HEK293 (cell line): ENCODE measurements around the gene SNX33.

Source experiments
- HOXC10 ChIP-seq: sonication (generic); formaldehyde crosslinking; IDR thresholded peaks from 2 replicates; pipeline ENCODE4 v1.8.1; 2023; ENCODE audit warnings: mild to moderate bottlenecking, missing genetic modification reagents
- IKZF3 ChIP-seq: fragments of 450-650 bp; IDR thresholded peaks from 2 replicates; pipeline ENCODE4 v1.5.0; 2018; ENCODE audit warnings: missing biosample characterization, mild to moderate bottlenecking, missing genetic modification characterization, moderate library complexity
- KLF7 ChIP-seq: fragments of 450-650 bp; formaldehyde crosslinking; IDR thresholded peaks from 2 replicates; pipeline ENCODE4 v1.5.1; 2016; ENCODE audit warnings: missing biosample characterization, missing genetic modification characterization, borderline replicate concordance
- KLF8 ChIP-seq: fragments of 450-650 bp; formaldehyde crosslinking; IDR thresholded peaks from 2 replicates; pipeline ENCODE4 v1.5.1; 2016; ENCODE audit warnings: missing biosample characterization, missing genetic modification characterization
- OVOL3 ChIP-seq: fragments of 450-650 bp; formaldehyde crosslinking; IDR thresholded peaks from 2 replicates; pipeline ENCODE4 v1.5.1; 2016; ENCODE audit warnings: missing biosample characterization, missing genetic modification characterization
- SCRT1 ChIP-seq: fragments of 450-650 bp; formaldehyde crosslinking; IDR thresholded peaks from 2 replicates; pipeline ENCODE4 v1.5.1; 2016; ENCODE audit warnings: missing biosample characterization, missing genetic modification characterization, borderline replicate concordance
- ZBTB1 ChIP-seq: fragments of 450-650 bp; formaldehyde crosslinking; IDR thresholded peaks from 2 replicates; pipeline ENCODE4 v1.5.1; 2016; ENCODE audit warnings: missing biosample characterization, missing genetic modification characterization
- ZFHX2 ChIP-seq: fragments of 450-650 bp; formaldehyde crosslinking; conservative IDR thresholded peaks from 2 replicates; pipeline ENCODE4 v1.5.1; 2016; ENCODE audit warnings: missing biosample characterization, missing genetic modification characterization
- ZNF121 ChIP-seq: fragments of 450-650 bp; formaldehyde crosslinking; IDR thresholded peaks from 2 replicates; pipeline ENCODE4 v1.5.1; 2016; ENCODE audit warnings: missing biosample characterization, missing genetic modification characterization
- ZNF132 ChIP-seq: fragments of 450-650 bp; formaldehyde crosslinking; IDR thresholded peaks from 2 replicates; pipeline ENCODE4 v1.5.1; 2017; ENCODE audit warnings: missing biosample characterization, missing genetic modification characterization, borderline replicate concordance
- ZNF175 ChIP-seq: fragments of 450-650 bp; formaldehyde crosslinking; IDR thresholded peaks from 2 replicates; pipeline ENCODE4 v1.5.1; 2016; ENCODE audit warnings: missing biosample characterization, missing genetic modification characterization
- ZNF214 ChIP-seq: fragments of 450-650 bp; formaldehyde crosslinking; IDR thresholded peaks from 2 replicates; pipeline ENCODE4 v1.5.1; 2017; ENCODE audit warnings: missing biosample characterization, mild to moderate bottlenecking, missing genetic modification characterization, borderline replicate concordance
- ZNF335 ChIP-seq: fragments of 450-650 bp; formaldehyde crosslinking; conservative IDR thresholded peaks from 2 replicates; pipeline ENCODE4 v1.5.1; 2016; ENCODE audit warnings: missing biosample characterization, missing genetic modification characterization
- ZNF350 ChIP-seq: fragments of 450-650 bp; formaldehyde crosslinking; IDR thresholded peaks from 2 replicates; pipeline ENCODE4 v1.5.0; 2017; ENCODE audit warnings: missing biosample characterization, mild to moderate bottlenecking, missing genetic modification characterization
- ZNF514 ChIP-seq: fragments of 450-650 bp; formaldehyde crosslinking; IDR thresholded peaks from 2 replicates; pipeline ENCODE4 v1.5.1; 2016; ENCODE audit warnings: missing biosample characterization, missing genetic modification characterization
- ZNF529 ChIP-seq: fragments of 450-650 bp; formaldehyde crosslinking; IDR thresholded peaks from 2 replicates; pipeline ENCODE4 v1.5.1; 2017; ENCODE audit warnings: missing genetic modification characterization, missing biosample characterization; ENCODE audit not compliant: insufficient replicate concordance
- ZNF530 ChIP-seq: fragments of 450-650 bp; formaldehyde crosslinking; IDR thresholded peaks from 2 replicates; pipeline ENCODE4 v1.5.1; 2016; ENCODE audit warnings: low read depth, missing biosample characterization, missing genetic modification characterization
- ZNF548 ChIP-seq: fragments of 450-650 bp; formaldehyde crosslinking; IDR thresholded peaks from 2 replicates; pipeline ENCODE4 v1.5.1; 2016; ENCODE audit warnings: missing biosample characterization, missing genetic modification characterization
- ZNF585B ChIP-seq: fragments of 450-650 bp; formaldehyde crosslinking; IDR thresholded peaks from 2 replicates; pipeline ENCODE4 v1.5.1; 2016; ENCODE audit warnings: missing biosample characterization, missing genetic modification characterization
- ZNF600 ChIP-seq: fragments of 450-650 bp; formaldehyde crosslinking; IDR thresholded peaks from 2 replicates; pipeline ENCODE4 v1.5.1; 2016; ENCODE audit warnings: missing biosample characterization, missing genetic modification characterization
- ZNF776 ChIP-seq: fragments of 450-650 bp; formaldehyde crosslinking; IDR thresholded peaks from 2 replicates; pipeline ENCODE4 v1.5.0; 2017; ENCODE audit warnings: missing biosample characterization, missing genetic modification characterization, borderline replicate concordance
- ZNF785 ChIP-seq: fragments of 450-650 bp; formaldehyde crosslinking; IDR thresholded peaks from 2 replicates; pipeline ENCODE4 v1.5.1; 2016; ENCODE audit warnings: missing biosample characterization, missing genetic modification characterization
- ZNF791 ChIP-seq: fragments of 450-650 bp; formaldehyde crosslinking; IDR thresholded peaks from 2 replicates; pipeline ENCODE4 v1.5.1; 2016; ENCODE audit warnings: missing biosample characterization, missing genetic modification characterization
- ZNF837 ChIP-seq: fragments of 450-650 bp; formaldehyde crosslinking; IDR thresholded peaks from 2 replicates; pipeline ENCODE4 v1.5.1; 2016; ENCODE audit warnings: missing biosample characterization, missing genetic modification characterization
- ZSCAN23 ChIP-seq: fragments of 450-650 bp; formaldehyde crosslinking; IDR thresholded peaks from 2 replicates; pipeline ENCODE4 v1.5.1; 2016; ENCODE audit warnings: missing biosample characterization, missing genetic modification characterization
- ZXDB ChIP-seq: fragments of 450-650 bp; formaldehyde crosslinking; IDR thresholded peaks from 2 replicates; pipeline ENCODE4 v1.5.1; 2016; ENCODE audit warnings: missing biosample characterization, missing genetic modification characterization
- TF ChIP-seq, protein P1 (sequence below): fragments of 450-650 bp; formaldehyde crosslinking; IDR thresholded peaks from 2 replicates; pipeline ENCODE4 v1.5.1; 2016; ENCODE audit warnings: missing biosample characterization, missing genetic modification characterization
- TF ChIP-seq, protein P2 (sequence below): IDR thresholded peaks from 2 replicates; pipeline ENCODE4 v1.6.1; 2011; ENCODE audit warnings: mild to moderate bottlenecking, low read depth, low read length, borderline replicate concordance
- TF ChIP-seq, protein P3 (sequence below): fragments of 450-650 bp; formaldehyde crosslinking; IDR thresholded peaks from 2 replicates; pipeline ENCODE4 v1.5.1; 2016; ENCODE audit warnings: missing biosample characterization, missing genetic modification characterization
- TF ChIP-seq, protein P4 (sequence below): fragments of 450-650 bp; formaldehyde crosslinking; IDR thresholded peaks from 2 replicates; pipeline ENCODE4 v1.5.1; 2016; ENCODE audit warnings: missing biosample characterization, missing genetic modification characterization

SNX33 gene

DNA sequence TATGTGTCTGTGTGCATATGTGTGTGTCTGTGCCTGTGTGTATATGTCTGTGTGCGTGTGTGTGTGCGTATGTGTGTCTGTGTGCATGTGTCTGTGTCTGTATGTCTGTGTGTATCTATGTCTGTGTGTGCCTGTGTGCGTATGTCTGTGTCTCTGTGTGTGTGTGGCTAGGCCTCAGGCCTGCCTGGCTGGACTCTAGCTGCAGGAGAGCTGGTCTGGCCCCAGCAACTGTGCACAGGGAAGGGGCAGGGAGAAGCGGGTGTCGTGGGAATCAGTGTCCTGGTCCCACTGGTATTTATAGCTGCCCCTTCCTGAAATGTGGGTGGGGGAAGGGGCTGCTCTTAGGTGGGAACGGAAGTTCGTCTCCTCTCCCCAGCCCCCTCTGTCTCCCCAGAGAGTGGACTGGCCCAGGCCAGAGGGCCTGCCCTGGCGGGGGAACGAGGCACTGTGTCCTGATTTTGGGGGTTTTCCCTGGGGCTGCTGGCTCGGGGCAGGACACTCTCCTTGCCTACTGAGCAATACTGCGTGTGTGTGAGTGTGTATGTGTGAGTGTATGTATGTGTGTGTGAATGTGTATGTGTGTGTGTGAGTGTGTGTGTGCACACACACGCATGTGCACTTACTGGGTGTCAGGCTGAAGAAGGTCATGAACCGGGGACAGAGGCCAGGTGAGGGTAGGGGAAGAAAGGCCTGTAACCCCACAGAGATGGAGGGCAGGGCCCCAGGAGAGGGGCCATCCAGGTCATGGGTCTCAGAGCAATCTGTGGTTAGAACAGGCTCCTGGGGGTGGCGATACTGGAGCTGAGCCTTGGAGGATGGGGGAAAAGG, 58.4 kb downstream of the SNX33 start (continued):
- no peak for TF ChIP-seq ZNF776 (tag by site-specific recombination)
- TF ChIP-seq ZNF529 (tag by site-specific recombination): no peak
- TF ChIP-seq ZNF175 (tag by site-specific recombination): no peak
- TF ChIP-seq ZNF600: 0 out of 2 replicates have a peak, but pooled peaks have one; percentile 42
- TF ChIP-seq ZNF214: no peak
- TF ChIP-seq ZNF350 (tag by site-specific recombination): no peak
- TF ChIP-seq ZNF837 (tag by site-specific recombination): no peak
- TF ChIP-seq, protein P1, sequence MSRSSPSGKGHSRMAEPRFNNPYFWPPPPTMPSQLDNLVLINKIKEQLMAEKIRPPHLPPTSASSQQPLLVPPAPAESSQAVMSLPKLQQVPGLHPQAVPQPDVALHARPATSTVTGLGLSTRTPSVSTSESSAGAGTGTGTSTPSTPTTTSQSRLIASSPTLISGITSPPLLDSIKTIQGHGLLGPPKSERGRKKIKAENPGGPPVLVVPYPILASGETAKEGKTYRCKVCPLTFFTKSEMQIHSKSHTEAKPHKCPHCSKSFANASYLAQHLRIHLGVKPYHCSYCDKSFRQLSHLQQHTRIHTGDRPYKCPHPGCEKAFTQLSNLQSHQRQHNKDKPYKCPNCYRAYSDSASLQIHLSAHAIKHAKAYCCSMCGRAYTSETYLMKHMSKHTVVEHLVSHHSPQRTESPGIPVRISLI (tag by site-specific recombination): no peak
- no peak for TF ChIP-seq ZBTB1 (tag by site-specific recombination)
- TF ChIP-seq ZNF548 (tag by site-specific recombination): no peak
- no peak for TF ChIP-seq ZXDB (tag by site-specific recombination)
- no peak for TF ChIP-seq ZNF514 (tag by site-specific recombination)
- TF ChIP-seq ZNF335 (tag by site-specific recombination): no peak
- no peak for TF ChIP-seq ZSCAN23 (tag by site-specific recombination)
- TF ChIP-seq, protein P2, sequence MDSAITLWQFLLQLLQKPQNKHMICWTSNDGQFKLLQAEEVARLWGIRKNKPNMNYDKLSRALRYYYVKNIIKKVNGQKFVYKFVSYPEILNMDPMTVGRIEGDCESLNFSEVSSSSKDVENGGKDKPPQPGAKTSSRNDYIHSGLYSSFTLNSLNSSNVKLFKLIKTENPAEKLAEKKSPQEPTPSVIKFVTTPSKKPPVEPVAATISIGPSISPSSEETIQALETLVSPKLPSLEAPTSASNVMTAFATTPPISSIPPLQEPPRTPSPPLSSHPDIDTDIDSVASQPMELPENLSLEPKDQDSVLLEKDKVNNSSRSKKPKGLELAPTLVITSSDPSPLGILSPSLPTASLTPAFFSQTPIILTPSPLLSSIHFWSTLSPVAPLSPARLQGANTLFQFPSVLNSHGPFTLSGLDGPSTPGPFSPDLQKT: no peak
- TF ChIP-seq, protein P3, sequence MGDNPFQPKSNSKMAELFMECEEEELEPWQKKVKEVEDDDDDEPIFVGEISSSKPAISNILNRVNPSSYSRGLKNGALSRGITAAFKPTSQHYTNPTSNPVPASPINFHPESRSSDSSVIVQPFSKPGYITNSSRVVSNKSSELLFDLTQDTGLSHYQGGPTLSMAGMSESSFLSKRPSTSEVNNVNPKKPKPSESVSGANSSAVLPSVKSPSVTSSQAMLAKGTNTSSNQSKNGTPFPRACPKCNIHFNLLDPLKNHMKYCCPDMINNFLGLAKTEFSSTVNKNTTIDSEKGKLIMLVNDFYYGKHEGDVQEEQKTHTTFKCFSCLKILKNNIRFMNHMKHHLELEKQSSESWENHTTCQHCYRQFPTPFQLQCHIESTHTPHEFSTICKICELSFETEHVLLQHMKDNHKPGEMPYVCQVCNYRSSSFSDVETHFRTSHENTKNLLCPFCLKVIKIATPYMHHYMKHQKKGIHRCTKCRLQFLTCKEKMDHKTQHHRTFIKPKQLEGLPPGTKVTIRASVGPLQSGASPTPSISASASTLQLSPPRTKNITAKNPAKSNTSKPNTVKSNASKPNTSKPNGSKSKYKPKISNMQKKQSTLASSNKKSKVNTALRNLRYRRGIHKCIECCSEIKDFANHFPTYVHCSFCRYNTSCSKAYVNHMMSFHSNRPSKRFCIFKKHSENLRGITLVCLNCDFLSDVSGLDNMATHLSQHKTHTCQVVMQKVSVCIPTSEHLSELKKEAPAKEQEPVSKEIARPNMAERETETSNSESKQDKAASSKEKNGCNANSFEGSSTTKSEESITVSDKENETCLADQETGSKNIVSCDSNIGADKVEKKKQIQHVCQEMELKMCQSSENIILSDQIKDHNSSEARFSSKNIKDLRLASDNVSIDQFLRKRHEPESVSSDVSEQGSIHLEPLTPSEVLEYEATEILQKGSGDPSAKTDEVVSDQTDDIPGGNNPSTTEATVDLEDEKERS: no peak
- no peak for TF ChIP-seq HOXC10 (CRISPR knock-in tag)
- TF ChIP-seq SCRT1 (tag by site-specific recombination): no peak
- TF ChIP-seq ZNF121 (tag by site-specific recombination): no peak
- TF ChIP-seq ZNF530 (tag by site-specific recombination): no peak
- TF ChIP-seq IKZF3 (tag by site-specific recombination): no peak
- TF ChIP-seq ZFHX2: peak; percentile 4; the same call in 1 of the 2 replicates
- TF ChIP-seq KLF8 (tag by site-specific recombination): no peak
- no peak for TF ChIP-seq ZNF791 (tag by site-specific recombination)
- no peak for TF ChIP-seq KLF7 (tag by site-specific recombination)
- TF ChIP-seq, protein P4, sequence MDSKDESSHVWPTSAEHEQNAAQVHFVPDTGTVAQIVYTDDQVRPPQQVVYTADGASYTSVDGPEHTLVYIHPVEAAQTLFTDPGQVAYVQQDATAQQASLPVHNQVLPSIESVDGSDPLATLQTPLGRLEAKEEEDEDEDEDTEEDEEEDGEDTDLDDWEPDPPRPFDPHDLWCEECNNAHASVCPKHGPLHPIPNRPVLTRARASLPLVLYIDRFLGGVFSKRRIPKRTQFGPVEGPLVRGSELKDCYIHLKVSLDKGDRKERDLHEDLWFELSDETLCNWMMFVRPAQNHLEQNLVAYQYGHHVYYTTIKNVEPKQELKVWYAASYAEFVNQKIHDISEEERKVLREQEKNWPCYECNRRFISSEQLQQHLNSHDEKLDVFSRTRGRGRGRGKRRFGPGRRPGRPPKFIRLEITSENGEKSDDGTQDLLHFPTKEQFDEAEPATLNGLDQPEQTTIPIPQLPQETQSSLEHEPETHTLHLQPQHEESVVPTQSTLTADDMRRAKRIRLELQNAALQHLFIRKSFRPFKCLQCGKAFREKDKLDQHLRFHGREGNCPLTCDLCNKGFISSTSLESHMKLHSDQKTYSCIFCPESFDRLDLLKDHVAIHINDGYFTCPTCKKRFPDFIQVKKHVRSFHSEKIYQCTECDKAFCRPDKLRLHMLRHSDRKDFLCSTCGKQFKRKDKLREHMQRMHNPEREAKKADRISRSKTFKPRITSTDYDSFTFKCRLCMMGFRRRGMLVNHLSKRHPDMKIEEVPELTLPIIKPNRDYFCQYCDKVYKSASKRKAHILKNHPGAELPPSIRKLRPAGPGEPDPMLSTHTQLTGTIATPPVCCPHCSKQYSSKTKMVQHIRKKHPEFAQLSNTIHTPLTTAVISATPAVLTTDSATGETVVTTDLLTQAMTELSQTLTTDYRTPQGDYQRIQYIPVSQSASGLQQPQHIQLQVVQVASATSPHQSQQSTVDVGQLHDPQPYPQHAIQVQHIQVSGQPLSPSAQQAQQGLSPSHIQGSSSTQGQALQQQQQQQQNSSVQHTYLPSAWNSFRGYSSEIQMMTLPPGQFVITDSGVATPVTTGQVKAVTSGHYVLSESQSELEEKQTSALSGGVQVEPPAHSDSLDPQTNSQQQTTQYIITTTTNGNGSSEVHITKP (tag by site-specific recombination): peak; percentile 80
- TF ChIP-seq ZNF585B (tag by site-specific recombination): no peak
- 0 out of 2 replicates have a peak, but pooled peaks have one; percentile 36 for TF ChIP-seq ZNF785 (tag by site-specific recombination)
- no peak for TF ChIP-seq ZNF132 (tag by site-specific recombination)
- TF ChIP-seq OVOL3 (tag by site-specific recombination): no peak
